ENCODE results near the gene CD99.
"Not testable (repeated sequence)": the region's sequence is repeated elsewhere in the genome, so short reads cannot be mapped to it uniquely, and the experiment has no call there.

Gene CD99

GRCh38 chrX:2732649-2733048 is 41.6 kb downstream of the CD99 start:
- DNase-seq = no peak

- DNase-seq = no peak
These were observed 42.2 kb downstream of the CD99 start for GRCh38 chrX:2733286-2733685.

GRCh38 chrX:2735270-2735669 is 44.2 kb downstream of the CD99 start:
- no peak for DNase-seq

- DNase-seq = no peak
These were observed 49.6 kb downstream of the CD99 start for GRCh38 chrX:2740672-2741071.

- DNase-seq = no peak
These were observed 50.3 kb downstream of the CD99 start for GRCh38 chrX:2741386-2741785.

- DNase-seq = not testable (repeated sequence)
These were observed 55.2 kb downstream of the CD99 start for GRCh38 chrX:2746250-2746649.

GRCh38 chrX:2748171-2748814 is 57.2 kb downstream of the CD99 start:
- DNase-seq = no peak

- no peak for DNase-seq
These were observed 57.7 kb downstream of the CD99 start for GRCh38 chrX:2748815-2749188.

GRCh38 chrX:2751291-2751690 is 60.2 kb downstream of the CD99 start:
- no peak for DNase-seq

GRCh38 chrX:2751874-2752300 is 60.8 kb downstream of the CD99 start, which contains the start of gene XG:
Gene XG, plus strand, starts transcription at chrX:2752040. Its CDS starts 235 bp downstream, at chrX:2752275.
- not testable (repeated sequence) for DNase-seq

- DNase-seq = not testable (repeated sequence)
These were observed 61.3 kb downstream of the CD99 start for GRCh38 chrX:2752441-2752840.

- not testable (repeated sequence) for DNase-seq
These were observed 64.1 kb downstream of the CD99 start for GRCh38 chrX:2755163-2755715.

- DNase-seq = no peak
These were observed 65.5 kb downstream of the CD99 start for GRCh38 chrX:2756548-2756947.

GRCh38 chrX:2761246-2761645 is 70.2 kb downstream of the CD99 start:
- no peak for DNase-seq

- not testable (repeated sequence) for DNase-seq
These were observed 71.6 kb downstream of the CD99 start for GRCh38 chrX:2762671-2763070.

- not testable (repeated sequence) for DNase-seq
These were observed 73.9 kb downstream of the CD99 start for GRCh38 chrX:2764766-2765548.

- DNase-seq = no peak
These were observed 74.4 kb downstream of the CD99 start for GRCh38 chrX:2765549-2765830.

GRCh38 chrX:2766906-2767305 is 75.8 kb downstream of the CD99 start:
- DNase-seq = peak; percentile 42

- DNase-seq = no peak
These were observed 76.7 kb downstream of the CD99 start for GRCh38 chrX:2767631-2768455.

- DNase-seq = no peak
These were observed 78.5 kb downstream of the CD99 start for GRCh38 chrX:2769615-2770014.

GRCh38 chrX:2773166-2774055 is 82.3 kb downstream of the CD99 start:
- DNase-seq = not testable (repeated sequence)

GRCh38 chrX:2774057-2774456 is 83.0 kb downstream of the CD99 start:
- no peak for DNase-seq
